ENCODE measurements around the gene PHYH. TPM values are rescaled to one million over a fixed set of nuclear protein-coding genes. Genes with fewer than 3 reads are reported as not detected.

The PHYH gene
- total RNA-seq, 1 donor from 2014 or later, result 20.0 TPM

Other genes starting within 250 kb of the PHYH start
- 49.0 and 53.2 TPM in 2 replicates for gene OPTN, start 199.9 kb downstream of the PHYH start, total RNA-seq
- gene MCM10, start 138.5 kb downstream of the PHYH start, total RNA-seq, result 73.3 and 78.5 TPM in 2 replicates
- gene UCMA, start 65.7 kb downstream of the PHYH start, total RNA-seq, result not detected in 2 replicates
- gene SEPHS1, start 48.2 kb upstream of the PHYH start, total RNA-seq, result 58.8 and 61.9 TPM in 2 replicates
- gene BEND7, start 228.9 kb upstream of the PHYH start, total RNA-seq, result not detected in 2 replicates